Lung (tissue), 12 donors: ENCODE data around the gene LYZL4. TPM values are rescaled to one million over a fixed set of nuclear protein-coding genes. Genes with fewer than 3 reads are reported as not detected.

Experiments used
- ATAC-seq: fragments of 200-7000 bp; cut with Tn5 transposase; one replicate; pipeline ENCODE4 v1.9.1; 2020; ENCODE audit warnings: moderate number of reproducible peaks; ENCODE audit not compliant: insufficient read depth, low FRiP score
- DNase-seq, 3 donors: peaks; one replicate each; pipeline ENCODE4 v3.0.0-alpha.2; 2013 to 2017
- H3K27ac ChIP-seq, 2 donors: one replicate each; pipeline ENCODE4 v1.5.1; 2013; ENCODE audit warnings: mild to moderate bottlenecking in 2 of 2, moderate library complexity in 2 of 2, control low read depth in 1 of 2, inconsistent platforms in 1 of 2, low read depth in 1 of 2, low read length in 1 of 2
- H3K27me3 ChIP-seq, 3 donors: one replicate each; pipeline ENCODE4 v1.5.1; 2013; ENCODE audit warnings: low read length in 2 of 3; ENCODE audit not compliant: control insufficient read depth in 3 of 3, insufficient read depth in 3 of 3
- H3K36me3 ChIP-seq, 4 donors: one replicate each; pipeline ENCODE4 v1.5.1; 2013; ENCODE audit warnings: low read length in 4 of 4, mild to moderate bottlenecking in 1 of 4, moderate library complexity in 1 of 4; ENCODE audit not compliant: control insufficient read depth in 4 of 4, insufficient read depth in 4 of 4
- H3K4me1 ChIP-seq, 5 donors: one replicate each; pipeline ENCODE4 v1.5.1; 2013; ENCODE audit warnings: low read length in 5 of 5, mild to moderate bottlenecking in 2 of 5, moderate library complexity in 1 of 5; ENCODE audit not compliant: control insufficient read depth in 5 of 5, insufficient read depth in 5 of 5
- H3K4me3 ChIP-seq: one replicate; pipeline ENCODE4 v1.5.1; 2013; ENCODE audit warnings: mild to moderate bottlenecking, control low read depth, moderate library complexity
- H3K9ac ChIP-seq, 2 donors: one replicate each; pipeline ENCODE4 v1.5.1; 2013; ENCODE audit warnings: low read length in 2 of 2, control low read depth in 1 of 2; ENCODE audit not compliant: insufficient read depth in 1 of 2
- H3K9me3 ChIP-seq, 4 donors: one replicate each; pipeline ENCODE4 v1.5.1; 2013; ENCODE audit warnings: low read length in 3 of 4, mild to moderate bottlenecking in 1 of 4, moderate library complexity in 1 of 4; ENCODE audit not compliant: control insufficient read depth in 4 of 4, insufficient read depth in 3 of 4
- CTCF ChIP-seq: IDR thresholded peaks from 2 replicates; pipeline ENCODE4 v1.5.1; 2012; ENCODE audit warnings: mild to moderate bottlenecking; ENCODE audit errors: control extremely low read depth, extremely low read depth
- WGBS, 2 donors: extraction: QIAGEN DNeasy Blood & Tissue Kit; methylation state at CpG; one replicate each; pipeline ENCODE4 v1.1.7; 2013; 5-methylcytosine and 5-hydroxymethylcytosine counted together
- polyA plus RNA-seq, 2 donors: library from polyadenylated mRNA; stranded (reverse); fragments of 200-250 nt; gene quantifications; one replicate each; pipeline ENCODE4 v1.2.1, GENCODE V29; 2013
- total RNA-seq, 2 donors: library from RNA; depleted of rRNA in 1 of 2; stranded (reverse); fragments of >200 nt in 1 of 2; gene quantifications; one replicate each; pipeline ENCODE4 v1.2.1, GENCODE V29; 2014 to 2021
- donor health status: control.
- donor health status: control.
- donor health status: Bipolar disorder and iron deficiency.
- donor health status: healthy.
- donor health status: DM: yes; HTN: yes; CAD: no.

The LYZL4 gene
- total and polyA plus RNA-seq, 4 donors: 0.14 TPM; not detected in 3

GRCh38 chr3:42443292-42443691 is 32.9 kb upstream of the LYZL4 start:
- whole genome bisulfite sequencing, 2 donors: 77 to 86% methylated on average over 4 of the region's 4 CpGs
- no peak overlapping the region for H3K4me3 ChIP-seq
- no peak for ATAC-seq

DNA sequence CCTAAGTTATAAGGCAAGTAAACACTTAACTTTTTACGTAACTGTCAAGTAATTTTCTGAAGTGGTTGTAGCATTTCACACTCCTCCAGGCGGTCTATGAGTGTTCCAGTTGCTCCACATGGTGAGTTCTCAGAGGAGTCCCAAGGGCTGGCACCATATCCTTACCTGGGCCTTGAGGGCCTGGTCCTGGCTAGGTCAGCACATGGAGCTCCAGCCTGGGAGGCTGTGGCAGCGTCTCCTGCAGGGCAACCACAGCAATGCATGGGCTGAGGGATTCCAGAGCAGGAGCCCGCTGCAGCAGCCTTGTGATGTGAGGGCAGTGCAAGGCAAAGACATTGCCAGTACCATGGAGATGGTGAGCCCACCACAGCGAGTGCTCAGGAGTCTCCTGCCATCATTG is 32.2 kb upstream of the LYZL4 start:
- no peak for TF ChIP-seq CTCF
- Histone ChIP-seq H3K4me1 (peaks cover 0 to 1% (median 0%) of the 10 kb centered on the region in 5 donors), H3K36me3 (no peaks in the 10 kb centered on the region), H3K4me3 (no peak overlapping the region), H3K27ac (no peak overlapping the region), H3K27me3 (peaks cover 0 to 10% (median 2%) of the 10 kb centered on the region in 3 donors), H3K9me3 (peaks cover 0 to 3% (median 0%) of the 10 kb centered on the region in 4 donors), H3K9ac (no peak overlapping the region)
- no peak for ATAC-seq
- DNase-seq: no peak
- 78 to 84% methylated on average over 5 of the region's 5 CpGs for WGBS, 2 donors

More at GRCh38 chr3:42443292-42443691, 32.9 kb upstream of the LYZL4 start:
- TF ChIP-seq CTCF: no peak
- peaks cover 0 to 10% (median 2%) of the 10 kb centered on the region in 3 donors for H3K27me3 ChIP-seq
- H3K9ac ChIP-seq: no peak overlapping the region
- no peak for DNase-seq
- H3K4me1 ChIP-seq: peaks cover 0 to 1% (median 0%) of the 10 kb centered on the region in 5 donors
- no peak overlapping the region for H3K27ac ChIP-seq
- no peaks in the 10 kb centered on the region for H3K36me3 ChIP-seq
- peaks cover 0 to 3% (median 0%) of the 10 kb centered on the region in 4 donors for H3K9me3 ChIP-seq

DNA sequence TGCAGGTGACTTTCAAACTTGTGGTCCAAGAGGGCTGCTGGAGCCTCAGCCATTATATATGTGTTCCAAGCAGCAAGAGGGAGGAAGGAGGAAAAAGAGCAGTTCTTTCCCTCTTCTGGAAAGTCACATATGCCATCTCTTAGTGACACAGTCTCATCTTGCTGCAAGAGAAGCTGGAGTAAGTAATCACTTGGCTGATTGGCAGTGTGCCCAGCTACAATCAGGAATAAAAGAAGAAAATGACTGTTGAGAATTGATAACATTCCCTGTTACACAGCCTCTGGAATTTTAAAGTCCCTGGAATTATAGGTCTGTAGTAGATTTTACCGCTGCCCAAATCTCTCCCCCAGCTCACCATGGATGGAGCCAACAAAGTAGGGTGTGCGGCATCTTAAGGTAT is 31.4 kb upstream of the LYZL4 start:
- no peak for ATAC-seq
- WGBS, 2 donors: 90 to 94% methylated on average over 2 of the region's 2 CpGs
- H3K36me3 ChIP-seq: no peaks in the 10 kb centered on the region
- no peak overlapping the region for H3K27ac ChIP-seq
- H3K9ac ChIP-seq: no peak overlapping the region
- no peak overlapping the region for H3K4me3 ChIP-seq
- H3K4me1 ChIP-seq: peaks cover 0 to 1% (median 0%) of the 10 kb centered on the region in 5 donors
- peaks cover 0 to 3% (median 0%) of the 10 kb centered on the region in 4 donors for H3K9me3 ChIP-seq
- peaks cover 0 to 10% (median 2%) of the 10 kb centered on the region in 3 donors for H3K27me3 ChIP-seq
- DNase-seq: peak in 2 of 3 donors; percentile 13 to 17
- TF ChIP-seq CTCF: no peak

- Histone ChIP-seq H3K9me3 (peaks cover 0 to 3% (median 0%) of the 10 kb centered on the region in 4 donors), H3K9ac (no peak overlapping the region), H3K36me3 (no peaks in the 10 kb centered on the region), H3K27me3 (peaks cover 0 to 10% (median 2%) of the 10 kb centered on the region in 3 donors), H3K27ac (no peak overlapping the region), H3K4me3 (no peak overlapping the region), H3K4me1 (peaks cover 0 to 1% (median 0%) of the 10 kb centered on the region in 5 donors)
- DNase-seq: no peak
- no peak for TF ChIP-seq CTCF
- no peak for ATAC-seq
- WGBS, 2 donors: 39 to 49% methylated on average over 8 of the region's 8 CpGs
Measured at GRCh38 chr3:42440924-42441323, 30.5 kb upstream of the LYZL4 start.
